Measurements from ENCODE around the gene WDR46.

The WDR46 gene

DNA sequence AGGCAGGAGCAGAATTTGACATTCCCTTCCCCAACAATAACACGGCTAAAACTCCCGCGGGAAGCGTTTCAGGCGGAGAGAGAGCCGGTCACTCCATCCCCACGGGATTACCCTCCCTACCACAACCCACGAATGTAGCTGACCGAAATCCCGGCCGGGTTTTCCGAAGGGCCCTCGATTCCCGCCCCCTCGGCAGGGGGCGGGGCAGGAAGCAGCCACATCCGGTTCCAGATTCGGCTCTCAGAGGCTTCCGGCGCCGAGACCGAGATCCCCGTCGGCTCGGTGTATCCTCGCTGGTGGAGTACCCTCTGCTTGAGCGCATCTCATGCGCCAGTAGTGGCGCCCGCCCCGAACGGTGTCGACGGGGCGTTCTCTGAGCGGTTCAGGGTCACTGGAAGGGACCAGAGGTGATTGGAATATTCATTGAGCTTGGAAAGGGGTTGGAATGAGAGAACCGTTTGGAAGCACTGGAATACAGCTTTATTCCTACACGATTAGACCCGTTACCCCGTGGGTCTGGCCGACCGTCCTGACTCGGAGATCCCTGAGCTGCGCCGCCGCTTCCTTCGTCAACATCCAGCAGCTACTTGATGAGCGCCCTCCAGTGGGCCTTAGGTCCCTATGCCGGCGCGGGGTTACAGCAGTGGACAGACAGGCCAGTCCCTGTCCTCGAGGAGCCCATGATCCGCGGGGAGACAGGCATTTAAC is 10.4 kb upstream of the WDR46 start:
- TF ChIP-seq, protein P1, sequence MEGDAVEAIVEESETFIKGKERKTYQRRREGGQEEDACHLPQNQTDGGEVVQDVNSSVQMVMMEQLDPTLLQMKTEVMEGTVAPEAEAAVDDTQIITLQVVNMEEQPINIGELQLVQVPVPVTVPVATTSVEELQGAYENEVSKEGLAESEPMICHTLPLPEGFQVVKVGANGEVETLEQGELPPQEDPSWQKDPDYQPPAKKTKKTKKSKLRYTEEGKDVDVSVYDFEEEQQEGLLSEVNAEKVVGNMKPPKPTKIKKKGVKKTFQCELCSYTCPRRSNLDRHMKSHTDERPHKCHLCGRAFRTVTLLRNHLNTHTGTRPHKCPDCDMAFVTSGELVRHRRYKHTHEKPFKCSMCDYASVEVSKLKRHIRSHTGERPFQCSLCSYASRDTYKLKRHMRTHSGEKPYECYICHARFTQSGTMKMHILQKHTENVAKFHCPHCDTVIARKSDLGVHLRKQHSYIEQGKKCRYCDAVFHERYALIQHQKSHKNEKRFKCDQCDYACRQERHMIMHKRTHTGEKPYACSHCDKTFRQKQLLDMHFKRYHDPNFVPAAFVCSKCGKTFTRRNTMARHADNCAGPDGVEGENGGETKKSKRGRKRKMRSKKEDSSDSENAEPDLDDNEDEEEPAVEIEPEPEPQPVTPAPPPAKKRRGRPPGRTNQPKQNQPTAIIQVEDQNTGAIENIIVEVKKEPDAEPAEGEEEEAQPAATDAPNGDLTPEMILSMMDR (IDR thresholded peaks at IDR 0.05; ENCODE audit: low read depth, low read length): peak; percentile 93
- Histone ChIP-seq H3K27me3 (ENCODE audit: insufficient read depth, low read depth, severe bottlenecking) (no peaks in the 10 kb centered on the region), H3K36me3 (peaks cover 25% of the 10 kb centered on the region)

DNA sequence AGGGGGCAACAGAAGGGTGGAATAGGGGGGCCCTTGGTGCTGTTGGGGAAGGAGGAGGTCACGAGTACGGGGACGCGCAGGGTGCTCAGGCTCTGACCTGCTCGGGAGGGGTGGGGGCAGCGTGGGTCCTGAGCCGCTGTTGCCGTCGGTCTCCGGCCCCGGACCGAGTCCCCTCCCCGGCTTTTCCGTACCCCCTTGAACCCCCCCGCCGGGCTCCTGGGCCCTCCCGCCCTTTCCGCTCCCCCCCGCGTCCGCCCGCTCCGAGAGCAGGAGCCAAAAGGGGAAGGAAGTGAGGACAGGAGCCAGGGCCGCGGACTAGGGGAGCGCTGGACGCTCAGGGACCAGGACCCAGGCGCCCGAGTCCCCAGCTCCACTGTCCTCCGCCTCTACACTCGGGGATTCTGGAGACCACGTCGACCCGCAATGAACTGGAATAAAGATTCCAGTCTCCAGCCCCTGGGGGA is 9.8 kb upstream of the WDR46 start, which contains the start of gene RGL2:
Gene RGL2, minus strand, starts transcription at position 170 of the 464 bp plus-strand sequence. CDS start 332 bp downstream, outside the sequence.
- H3K36me3 ChIP-seq: peaks cover 31% of the 10 kb centered on the region
- H3K27ac ChIP-seq: peak within 1 kb of the TSS; percentile 87
- H3K27me3 ChIP-seq (ENCODE audit: insufficient read depth, low read depth, severe bottlenecking): no peaks in the 10 kb centered on the region
- TF ChIP-seq, protein P1 (IDR thresholded peaks at IDR 0.05; ENCODE audit: low read depth, low read length): no peak
- H3K4me3 ChIP-seq (ENCODE audit: low read depth, low read length): peak within 1 kb of the TSS; percentile 71
- peak; percentile 79 for DNase-seq
- H3K9me3 ChIP-seq (ENCODE audit: severe bottlenecking): no peaks in the 10 kb centered on the region

More for the DNA sequence above, 10.4 kb upstream of the WDR46 start:
- peak; percentile 99 for DNase-seq
- Histone ChIP-seq H3K27ac (peak overlapping the region; percentile 87), H3K9me3 (ENCODE audit: severe bottlenecking) (no peaks in the 10 kb centered on the region), H3K4me3 (ENCODE audit: low read depth, low read length) (peak overlapping the region; percentile 71)

DNA sequence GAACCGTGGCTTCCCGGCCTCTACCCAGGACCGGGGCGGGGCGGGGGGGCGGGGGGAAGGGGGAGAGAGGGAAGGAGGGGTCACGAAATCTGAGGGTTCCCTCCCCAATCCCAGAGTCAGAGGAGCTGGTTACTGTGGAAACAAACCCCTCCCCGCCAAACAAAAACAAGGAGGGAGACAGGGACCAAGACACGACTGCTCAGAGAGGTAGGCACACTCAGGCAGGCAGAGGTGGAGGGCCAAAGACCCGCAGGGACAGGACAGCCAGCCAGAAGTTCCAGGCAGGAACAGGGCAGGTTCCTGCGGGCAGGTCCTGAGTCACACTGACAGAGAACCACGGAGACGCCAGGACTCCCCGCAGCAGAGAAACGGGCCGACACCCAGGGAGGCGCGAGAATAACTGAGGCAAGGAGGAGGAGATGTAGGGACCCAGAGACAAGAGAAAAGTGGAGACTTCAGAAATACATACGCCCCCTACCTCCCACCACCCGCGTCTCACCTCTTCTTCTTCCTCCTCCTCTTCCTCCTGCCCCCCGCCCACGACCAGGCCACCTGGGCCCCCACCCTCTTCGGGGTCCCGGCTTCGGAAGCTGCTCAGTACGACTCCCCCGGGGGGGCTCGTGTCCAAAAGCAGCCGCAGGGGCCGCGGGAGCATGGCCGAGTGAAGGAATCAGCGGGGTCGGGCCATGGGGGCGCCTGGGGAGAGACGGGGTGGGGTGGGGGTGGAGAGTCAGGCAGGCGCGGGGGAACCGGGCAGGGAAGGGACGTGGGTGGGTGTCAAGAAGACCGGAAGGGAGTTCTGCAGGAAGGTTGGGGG is 9.1 kb upstream of the WDR46 start:
- peak; percentile 79 for DNase-seq
- TF ChIP-seq, protein P1 (IDR thresholded peaks at IDR 0.05; ENCODE audit: low read depth, low read length): peak; percentile 24; the same call in 1 of the 2 replicates
- Histone ChIP-seq H3K4me3 (ENCODE audit: low read depth, low read length) (peak overlapping the region; percentile 71), H3K9me3 (ENCODE audit: severe bottlenecking) (no peaks in the 10 kb centered on the region), H3K36me3 (peaks cover 37% of the 10 kb centered on the region), H3K27ac (peak overlapping the region; percentile 87), H3K27me3 (ENCODE audit: insufficient read depth, low read depth, severe bottlenecking) (no peaks in the 10 kb centered on the region)

DNA sequence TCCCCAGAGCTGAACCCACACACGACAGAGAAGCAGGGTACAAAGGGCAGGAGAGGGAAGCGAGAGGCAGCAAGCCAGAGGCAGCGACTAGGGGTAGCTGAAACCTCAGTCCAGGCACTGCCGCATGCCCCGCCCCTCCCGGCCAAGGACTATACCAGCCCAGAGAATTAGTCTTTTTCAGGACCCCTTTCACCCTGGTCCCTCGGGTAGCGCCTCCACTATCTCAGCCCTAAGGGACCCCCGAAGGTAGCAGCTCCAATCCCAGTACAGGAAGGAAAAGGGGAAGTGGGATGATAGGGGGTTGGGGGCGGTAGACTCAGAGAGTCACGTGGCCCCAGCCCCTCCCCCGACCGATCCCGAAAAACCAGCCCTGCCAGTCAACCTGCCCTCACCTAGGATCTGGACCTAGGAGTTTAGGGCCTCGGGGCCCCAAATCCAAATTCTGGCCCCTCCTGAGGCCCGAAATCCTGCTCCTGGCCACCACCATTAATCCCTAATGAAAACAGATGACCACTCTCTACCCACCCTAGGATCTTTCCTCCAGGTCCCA is 8.4 kb upstream of the WDR46 start:
- Histone ChIP-seq H3K27ac (peak overlapping the region; percentile 40; the same call in 1 of the 2 replicates), H3K9me3 (ENCODE audit: severe bottlenecking) (no peaks in the 10 kb centered on the region), H3K27me3 (ENCODE audit: insufficient read depth, low read depth, severe bottlenecking) (no peaks in the 10 kb centered on the region), H3K36me3 (peaks cover 43% of the 10 kb centered on the region), H3K4me3 (ENCODE audit: low read depth, low read length) (peak overlapping the region; percentile 71)
- TF ChIP-seq, protein P1 (IDR thresholded peaks at IDR 0.05; ENCODE audit: low read depth, low read length): no peak
- peak; percentile 61 for DNase-seq

DNA sequence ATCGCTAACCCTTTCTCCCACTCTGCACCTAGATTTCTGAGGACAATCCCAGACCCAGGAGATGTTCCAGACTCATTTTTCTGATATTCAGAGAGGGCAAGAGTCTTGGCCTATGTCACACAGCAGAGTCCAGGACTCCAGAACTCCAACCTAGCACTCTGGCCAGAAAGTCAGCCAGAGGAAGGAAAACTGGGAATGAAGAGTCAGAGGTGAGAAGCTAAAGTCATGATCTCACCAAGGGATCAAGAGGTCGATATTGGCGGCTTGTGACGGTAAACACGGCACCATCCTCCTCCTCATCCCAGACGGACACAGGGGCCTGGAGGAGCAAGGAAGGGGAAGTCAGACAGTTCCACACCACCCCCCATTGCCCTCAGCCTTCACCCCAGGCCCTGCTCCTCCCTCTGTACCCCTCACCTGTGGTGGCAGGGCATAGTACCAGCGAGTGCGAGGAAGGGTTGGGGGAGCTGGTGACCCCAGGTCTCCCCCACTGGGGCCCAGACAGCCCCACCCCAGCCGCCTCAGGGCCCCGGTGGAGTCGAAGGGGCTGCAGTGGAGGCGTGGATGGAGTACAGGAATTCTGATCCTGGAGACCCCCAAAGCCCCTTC is 7.9 kb upstream of the WDR46 start:
- TF ChIP-seq, protein P1 (IDR thresholded peaks at IDR 0.05; ENCODE audit: low read depth, low read length): no peak
- no peak for DNase-seq
- Histone ChIP-seq H3K4me3 (ENCODE audit: low read depth, low read length) (no peak overlapping the region; the same call in 1 of the 2 replicates), H3K27ac (no peak overlapping the region), H3K36me3 (peaks cover 48% of the 10 kb centered on the region), H3K27me3 (ENCODE audit: insufficient read depth, low read depth, severe bottlenecking) (no peaks in the 10 kb centered on the region), H3K9me3 (ENCODE audit: severe bottlenecking) (no peaks in the 10 kb centered on the region)
